Hypothalamus (tissue), 51 donors: Measurements from ENCODE around the gene HRK.

Source experiments
- DNase-seq, 51 donors: peaks; one replicate each; lab custom pipeline; 2025; lab: John Stamatoyannopoulos, UW

Gene HRK

GRCh38 chr12:116901612-116902011 is 20.4 kb upstream of the HRK start:
- no peak for DNase-seq

- DNase-seq, result no peak
Measured at GRCh38 chr12:116898669-116899068, 17.4 kb upstream of the HRK start.

- no peak for DNase-seq
Measured at GRCh38 chr12:116897476-116897875, 16.2 kb upstream of the HRK start.

- no peak for DNase-seq
Measured at GRCh38 chr12:116896411-116896924, 15.2 kb upstream of the HRK start.

GRCh38 chr12:116894913-116895312 is 13.7 kb upstream of the HRK start:
- DNase-seq, result no peak

GRCh38 chr12:116892349-116893140 is 11.3 kb upstream of the HRK start:
- no peak for DNase-seq

GRCh38 chr12:116891019-116891418 is 9.8 kb upstream of the HRK start:
- DNase-seq, result no peak

- no peak for DNase-seq
Measured at GRCh38 chr12:116890330-116890729, 9.1 kb upstream of the HRK start.

- no peak for DNase-seq
Measured at GRCh38 chr12:116887897-116888296, 6.7 kb upstream of the HRK start.

- DNase-seq, result no peak
Measured at GRCh38 chr12:116887244-116887643, 6.0 kb upstream of the HRK start.

GRCh38 chr12:116885491-116885890 is 4.2 kb upstream of the HRK start:
- DNase-seq, result no peak

GRCh38 chr12:116884871-116885270 is 3.6 kb upstream of the HRK start:
- DNase-seq, result no peak

- DNase-seq, result peak in 3 of 51 donors; percentile 2 to 23 (median 10)
Measured at GRCh38 chr12:116882742-116883141, 1.5 kb upstream of the HRK start.

GRCh38 chr12:116881877-116882507 is 751 bp upstream of the HRK start:
- peak in 1 of 51 donors; percentile 13 for DNase-seq

GRCh38 chr12:116880817-116881324 is 370 bp downstream of the HRK start:
- DNase-seq, result peak in 12 of 51 donors; percentile 8 to 59 (median 31)

- DNase-seq, result no peak
Measured at GRCh38 chr12:116880213-116880816, 926 bp downstream of the HRK start.

GRCh38 chr12:116879509-116880212 is 1.6 kb downstream of the HRK start:
- DNase-seq, result peak in 1 of 51 donors; percentile 46

GRCh38 chr12:116878567-116879508 is 2.4 kb downstream of the HRK start:
- peak in 1 of 51 donors; percentile 4 for DNase-seq

GRCh38 chr12:116876151-116876869 is 4.9 kb downstream of the HRK start:
- peak in 4 of 51 donors; percentile 5 to 25 (median 8) for DNase-seq
